ENCODE results near the gene NDUFAF8. TPM values are rescaled to one million over a fixed set of nuclear protein-coding genes. Genes with fewer than 3 reads are reported as not detected.
A peak's percentile ranks its signal among the peaks of the same experiment; 100 is the strongest.
"Not testable (repeated sequence)": the region's sequence is repeated elsewhere in the genome, so short reads cannot be mapped to it uniquely, and the experiment has no call there.

NDUFAF8 gene
- total RNA-seq, 2 experiments from 2014 or later: 34.6 to 38.6 TPM

GRCh38 chr17:81222620-81222905 is 16.6 kb upstream of the NDUFAF8 start:
- Histone ChIP-seq H3K4me3 (ENCODE audit: low read length) (peak overlapping the region; percentile 65), H3K9me3 (ENCODE audit: control insufficient read depth in 1 of 2, insufficient read depth in 1 of 2, low read length in 2 of 2) (no peaks in the 10 kb centered on the region), H3K27ac (ENCODE audit: low read depth in 1 of 2, low read length in 2 of 2) (no peak overlapping the region), H3K27me3 (ENCODE audit: control insufficient read depth in 1 of 2, insufficient read depth in 2 of 2, low read length in 2 of 2) (no peaks in the 10 kb centered on the region), H3K36me3 (ENCODE audit: insufficient read depth, low read length) (peaks cover 5% of the 10 kb centered on the region), H3K4me1 (ENCODE audit: insufficient read depth, low read length) (peaks cover 25% of the 10 kb centered on the region)
- DNase-seq (no peak), ATAC-seq (ENCODE audit: poor library complexity) (no peak)
- no peaks in the 10 kb centered on the region for H3K9me3 Mint-ChIP-seq
- H3K4me3 Mint-ChIP-seq: peak overlapping the region; percentile 87
- intact Hi-C loops (cut with DNase I, micrococcal nuclease): loop anchor here in 1 of 2 experiments (2.0 kb wide), 3 partner anchors 72 to 188 kb away; partner anchors contain the start of genes BAIAP2 and SLC38A10
- no peaks in the 10 kb centered on the region for H3K27me3 Mint-ChIP-seq
- no peak overlapping the region for H3K27ac Mint-ChIP-seq
- POLR2A ChIA-PET: interaction anchor here (0.7 to 1.3 kb wide), 8 partner anchors 11 to 768 kb away, joined by 3 to 42 read pairs (median 4); partner anchors contain the start of genes ACTG1, FAAP100, NDUFAF8 and TEPSIN
- CTCF ChIA-PET: interaction anchor here (0.7 kb wide), 1 partner anchor 121 kb away, joined by 3 read pairs; no protein-coding TSS in a partner anchor
- H3K4me1 Mint-ChIP-seq (ENCODE audit: low read depth): peaks cover 18% of the 10 kb centered on the region
- TF ChIP-seq CTCF (IDR thresholded peaks at IDR 0.05): no peak
- peaks cover 3% of the 10 kb centered on the region for H3K36me3 Mint-ChIP-seq (ENCODE audit: low read depth)

- ATAC-seq (ENCODE audit: poor library complexity) (peak; percentile 95), DNase-seq (peak; percentile 97 to 100 (median 100))
- Histone ChIP-seq H3K4me3 (ENCODE audit: low read length) (peak within 1 kb of the TSS; percentile 65), H3K9me3 (ENCODE audit: control insufficient read depth in 1 of 2, insufficient read depth in 1 of 2, low read length in 2 of 2) (no peaks in the 10 kb centered on the region), H3K4me1 (ENCODE audit: insufficient read depth, low read length) (peaks cover 25% of the 10 kb centered on the region), H3K27me3 (ENCODE audit: control insufficient read depth in 1 of 2, insufficient read depth in 2 of 2, low read length in 2 of 2) (no peaks in the 10 kb centered on the region), H3K36me3 (ENCODE audit: insufficient read depth, low read length) (peaks cover 5% of the 10 kb centered on the region), H3K27ac (ENCODE audit: low read depth in 1 of 2, low read length in 2 of 2) (no peak within 1 kb of the TSS)
- H3K4me3 Mint-ChIP-seq: peak within 1 kb of the TSS; percentile 87
- POLR2A ChIA-PET: interaction anchor here (0.7 to 1.3 kb wide), 10 partner anchors 10 to 769 kb away, joined by 3 to 42 read pairs (median 4); partner anchors contain the start of genes ACTG1, FAAP100, NDUFAF8 and TEPSIN
- CTCF ChIA-PET: interaction anchor here (0.7 kb wide), 1 partner anchor 122 kb away, joined by 3 read pairs; no protein-coding TSS in a partner anchor
- peaks cover 6% of the 10 kb centered on the region for H3K36me3 Mint-ChIP-seq (ENCODE audit: low read depth)
- no peak for TF ChIP-seq CTCF (IDR thresholded peaks at IDR 0.05)
- no peaks in the 10 kb centered on the region for H3K27me3 Mint-ChIP-seq
- H3K27ac Mint-ChIP-seq: no peak within 1 kb of the TSS
- intact Hi-C loops (cut with DNase I, micrococcal nuclease): loop anchor here (1.0 to 2.0 kb wide), 6 partner anchors 16 to 261 kb away; partner anchors contain the start of genes NDUFAF8 (in 2 of the 2), TEPSIN (in 2 of the 2), BAIAP2 (in 1 of the 2) and SLC38A10 (in 1 of the 2)
- peaks cover 23% of the 10 kb centered on the region for H3K4me1 Mint-ChIP-seq (ENCODE audit: low read depth)
- no peaks in the 10 kb centered on the region for H3K9me3 Mint-ChIP-seq
Observed at GRCh38 chr17:81222906-81223761, 16.0 kb upstream of the NDUFAF8 start, which contains the start of gene CEP131. Gene CEP131 (minus strand): TSS chr17:81222965. CDS start chr17:81220056, 2,909 bp downstream.

GRCh38 chr17:81223762-81224130 is 15.4 kb upstream of the NDUFAF8 start:
- ATAC-seq (ENCODE audit: poor library complexity) (no peak), DNase-seq (peak in 3 of 14 experiments; percentile 19 to 46 (median 45))
- no peaks in the 10 kb centered on the region for H3K27me3 Mint-ChIP-seq
- Histone ChIP-seq H3K4me1 (ENCODE audit: insufficient read depth, low read length) (peaks cover 25% of the 10 kb centered on the region), H3K4me3 (ENCODE audit: low read length) (peak overlapping the region; percentile 51), H3K27me3 (ENCODE audit: control insufficient read depth in 1 of 2, insufficient read depth in 2 of 2, low read length in 2 of 2) (no peaks in the 10 kb centered on the region), H3K36me3 (ENCODE audit: insufficient read depth, low read length) (peaks cover 5% of the 10 kb centered on the region), H3K27ac (ENCODE audit: low read depth in 1 of 2, low read length in 2 of 2) (no peak overlapping the region), H3K9me3 (ENCODE audit: control insufficient read depth in 1 of 2, insufficient read depth in 1 of 2, low read length in 2 of 2) (no peaks in the 10 kb centered on the region)
- ChIA-PET CTCF (no interaction called here), POLR2A (no interaction called here)
- H3K36me3 Mint-ChIP-seq (ENCODE audit: low read depth): peaks cover 10% of the 10 kb centered on the region
- H3K27ac Mint-ChIP-seq: no peak overlapping the region
- peak overlapping the region; percentile 83 for H3K4me3 Mint-ChIP-seq
- no peak for TF ChIP-seq CTCF (IDR thresholded peaks at IDR 0.05)
- H3K4me1 Mint-ChIP-seq (ENCODE audit: low read depth): peaks cover 25% of the 10 kb centered on the region
- intact Hi-C loops (cut with DNase I, micrococcal nuclease): loop anchor here (1.0 to 2.0 kb wide), 6 partner anchors 16 to 261 kb away; partner anchors contain the start of genes NDUFAF8 (in 2 of the 2), TEPSIN (in 2 of the 2), BAIAP2 (in 1 of the 2) and SLC38A10 (in 1 of the 2)
- no peaks in the 10 kb centered on the region for H3K9me3 Mint-ChIP-seq

- peak in 1 of 14 experiments; percentile 16 for DNase-seq
- H3K4me3 Mint-ChIP-seq; H3K27ac ChIP-seq (ENCODE audit: low read depth in 1 of 2, low read length in 2 of 2); ATAC-seq (ENCODE audit: poor library complexity); H3K4me1 ChIP-seq (ENCODE audit: insufficient read depth, low read length); H3K9me3 ChIP-seq (ENCODE audit: control insufficient read depth in 1 of 2, insufficient read depth in 1 of 2, low read length in 2 of 2); H3K27me3 Mint-ChIP-seq; H3K27ac Mint-ChIP-seq; H3K27me3 ChIP-seq (ENCODE audit: control insufficient read depth in 1 of 2, insufficient read depth in 2 of 2, low read length in 2 of 2); H3K9me3 Mint-ChIP-seq; intact Hi-C loops (cut with DNase I, micrococcal nuclease); CTCF ChIA-PET; H3K4me3 ChIP-seq (ENCODE audit: low read length): not testable (repeated sequence)
- peaks cover 29% of the 10 kb centered on the region for H3K36me3 Mint-ChIP-seq (ENCODE audit: low read depth)
- H3K36me3 ChIP-seq (ENCODE audit: insufficient read depth, low read length): peaks cover 33% of the 10 kb centered on the region
- peaks cover 22% of the 10 kb centered on the region for H3K4me1 Mint-ChIP-seq (ENCODE audit: low read depth)
- POLR2A ChIA-PET: interaction anchor here (1.6 kb wide), 1 partner anchor 12 kb away, joined by 7 read pairs; the partner anchor contains the start of genes NDUFAF8 and TEPSIN
Observed at GRCh38 chr17:81227630-81228029, 11.5 kb upstream of the NDUFAF8 start.

Data from CD4-positive, alpha-beta T cell (primary cell).